Right lung (tissue), 10 donors: ENCODE data around the gene PRKG1. TPM values are rescaled to one million over a fixed set of nuclear protein-coding genes. Genes with fewer than 3 reads are reported as not detected.
A peak's percentile ranks its signal among the peaks of the same experiment; 100 is the strongest.

Experiments
- DNase-seq, 2 donors: peaks; one replicate each; pipeline ENCODE4 v3.0.0-alpha.2; 2013
- long read RNA-seq, 8 donors: transcript quantifications; one replicate each; lab custom pipeline, GENCODE V29; 2026
- polyA plus RNA-seq, 5 donors: library from polyadenylated mRNA; unstranded; fragments of 120-200 nt; gene quantifications; one replicate each; pipeline versions ENCODE4 v1.2.1 to v1.2.3, GENCODE V29; 2013; ENCODE audit warnings: inconsistent platforms in 1 of 5, low replicate concordance in 1 of 5; ENCODE audit not compliant: insufficient read length in 5 of 5, insufficient read depth in 1 of 5

Gene PRKG1
- polyA plus RNA-seq, result 10 to 100 TPM; 12.4 to 21.3 (median 15.8) TPM
- long read RNA-seq, donor 1, result 0 reads
- long read RNA-seq, donor 2, result 0 reads
- long read RNA-seq, donor 3, result 0 reads
- long read RNA-seq, donor 4, result 0 reads
- long read RNA-seq, donor 5, result 0 reads
- long read RNA-seq, donor 6, result 0 reads
- long read RNA-seq, donor 7, result 0 reads
- long read RNA-seq, donor 8, result 0 reads

- DNase-seq, result peak; percentile 72 to 76
These were observed at the start of gene PRKG1 for GRCh38 chr10:51074238-51075028. PRKG1 (plus strand) TSS chr10:51074487.

- DNase-seq, result no peak
These were observed 45.9 kb upstream of the PRKG1 start for GRCh38 chr10:51028420-51028819.

GRCh38 chr10:51029172-51029641 lies 45.1 kb upstream of the PRKG1 start:
- DNase-seq, result no peak

- DNase-seq, result no peak
These were observed 43.8 kb upstream of the PRKG1 start for GRCh38 chr10:51030480-51030879.

- no peak for DNase-seq
These were observed 42.3 kb upstream of the PRKG1 start for GRCh38 chr10:51031950-51032349.

GRCh38 chr10:51034769-51035168 lies 39.5 kb upstream of the PRKG1 start:
- no peak for DNase-seq

GRCh38 chr10:51035344-51035743 lies 38.9 kb upstream of the PRKG1 start:
- DNase-seq, result no peak

- DNase-seq, result no peak
These were observed 28.4 kb upstream of the PRKG1 start for GRCh38 chr10:51045871-51046270.

- DNase-seq, result no peak
These were observed 27.6 kb upstream of the PRKG1 start for GRCh38 chr10:51046654-51047053.

- DNase-seq, result no peak
These were observed 26.4 kb upstream of the PRKG1 start for GRCh38 chr10:51047857-51048256.

GRCh38 chr10:51048792-51049191 lies 25.5 kb upstream of the PRKG1 start:
- DNase-seq, result no peak

- DNase-seq, result no peak
These were observed 22.1 kb upstream of the PRKG1 start for GRCh38 chr10:51052163-51052562.

- DNase-seq, result no peak
These were observed 16.4 kb upstream of the PRKG1 start for GRCh38 chr10:51057925-51058324.

- no peak for DNase-seq
These were observed 11.1 kb upstream of the PRKG1 start for GRCh38 chr10:51063166-51063565.

- DNase-seq, result peak in 1 of 2 donors; percentile 45
These were observed 10.4 kb upstream of the PRKG1 start for GRCh38 chr10:51063659-51064535.

- DNase-seq, result no peak
These were observed 8.1 kb upstream of the PRKG1 start for GRCh38 chr10:51066231-51066630.

GRCh38 chr10:51072210-51072609 lies 2.1 kb upstream of the PRKG1 start:
- DNase-seq, result no peak

- DNase-seq, result no peak
These were observed 1.3 kb upstream of the PRKG1 start for GRCh38 chr10:51072921-51073434.

GRCh38 chr10:51073453-51074237 lies 642 bp upstream of the PRKG1 start:
- DNase-seq, result peak in 1 of 2 donors; percentile 36

GRCh38 chr10:51075043-51075872 lies 971 bp downstream of the PRKG1 start:
- no peak for DNase-seq
